HG03159 (cell line): ENCODE measurements around the gene TTPAL.

Experiments used
- ATAC-seq: cut with Tn5 transposase; IDR thresholded peaks from one replicate; pipeline ENCODE4 v1.9.1; 2021; ENCODE audit warnings: mild to moderate bottlenecking, moderate library complexity; ENCODE audit not compliant: unreplicated experiment

The TTPAL gene

DNA sequence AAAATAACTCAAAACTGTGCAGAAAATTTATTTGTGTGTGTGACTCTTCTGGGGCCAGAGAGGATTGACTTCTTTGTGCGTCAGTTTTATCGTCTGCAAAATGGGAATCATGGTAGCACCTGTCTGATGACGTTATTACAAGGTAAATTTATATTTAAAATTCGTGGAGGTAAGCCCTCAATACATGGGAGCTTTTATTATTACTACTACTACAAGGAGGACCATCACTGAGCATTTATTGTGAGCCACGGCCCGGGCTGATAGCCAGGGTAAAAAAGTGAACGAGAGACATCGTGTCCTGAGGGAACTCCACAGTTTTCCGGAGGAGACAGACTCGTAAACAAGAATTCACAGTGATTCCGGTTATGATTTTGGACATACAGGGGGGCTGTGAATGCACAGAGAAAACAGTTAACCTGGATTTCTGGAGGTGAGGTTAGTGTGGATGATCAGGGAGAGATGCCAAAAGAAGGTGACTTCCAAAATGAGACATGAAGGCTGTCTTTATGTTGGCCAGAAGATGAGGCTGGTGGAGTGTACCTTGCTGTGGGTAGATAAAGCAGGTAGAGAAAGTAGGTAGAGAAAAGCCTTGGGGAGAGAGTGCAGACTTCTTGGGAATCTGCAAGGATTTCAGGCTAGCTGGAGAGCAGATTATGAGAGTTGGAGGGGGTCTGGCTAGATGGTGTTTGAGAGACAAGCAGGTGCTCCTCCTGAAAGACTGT lies 56.7 kb downstream of the TTPAL start:
- ATAC-seq = no peak

DNA sequence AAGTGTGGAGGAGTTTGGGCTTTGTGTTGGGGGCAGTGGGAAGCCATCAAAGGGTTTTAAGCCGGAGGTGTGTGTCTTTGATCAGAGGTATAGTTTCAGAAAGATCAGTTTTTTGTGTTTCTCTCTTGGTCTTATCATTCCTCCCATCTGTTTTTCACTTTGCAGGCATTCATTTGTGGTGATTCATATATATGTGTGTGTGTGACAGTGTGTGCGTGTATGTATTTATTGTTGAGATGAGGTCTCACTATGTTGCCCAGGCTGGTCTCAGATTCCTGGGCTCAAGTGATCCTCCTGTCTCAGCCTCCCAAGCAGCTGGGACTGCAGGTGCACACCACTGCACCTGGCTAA lies 57.3 kb downstream of the TTPAL start:
- ATAC-seq = no peak

GRCh38 chr20:44533928-44534327 lies 58.3 kb downstream of the TTPAL start:
- ATAC-seq = no peak

DNA sequence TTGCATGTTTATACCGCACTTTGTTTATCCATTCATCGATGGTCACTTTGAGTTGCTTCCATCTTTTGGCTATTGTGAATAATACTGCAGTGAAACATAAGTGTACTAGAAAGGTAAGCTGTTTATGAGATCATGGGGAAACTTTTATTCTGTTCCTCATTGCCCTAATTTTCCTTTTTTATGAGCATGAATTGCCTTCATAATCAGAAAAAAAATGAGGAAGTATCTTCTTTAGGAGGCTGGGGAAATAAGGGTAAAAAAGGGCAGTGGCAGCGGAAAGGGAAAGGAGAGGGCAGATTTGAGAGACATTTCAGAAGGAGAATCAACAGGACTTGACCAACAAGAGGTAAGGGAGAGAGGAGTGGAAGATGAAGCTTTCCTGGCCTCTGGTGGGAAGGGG lies 60.5 kb downstream of the TTPAL start:
- ATAC-seq = no peak

- no peak for ATAC-seq
Measured at GRCh38 chr20:44537993-44538392, 62.3 kb downstream of the TTPAL start.

DNA sequence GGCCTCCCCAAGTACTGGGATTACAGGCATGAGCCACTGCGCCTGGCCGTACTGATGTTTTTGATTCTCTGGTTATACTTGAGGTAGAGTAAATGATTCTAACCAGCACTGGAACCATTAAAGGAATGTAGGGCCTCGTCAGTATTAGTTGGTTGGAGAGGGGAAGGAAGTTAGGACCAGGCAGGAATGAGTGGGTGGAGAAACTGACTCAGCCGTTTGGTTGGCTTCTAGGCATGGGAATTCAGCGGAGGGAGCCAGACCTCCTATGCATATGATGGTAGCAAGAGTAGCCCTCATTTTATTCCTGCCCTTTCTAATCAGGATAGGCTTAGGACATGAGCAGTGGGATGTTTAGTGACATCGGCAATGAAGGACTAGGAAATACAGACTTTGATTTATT lies 65.2 kb downstream of the TTPAL start:
- ATAC-seq = no peak

DNA sequence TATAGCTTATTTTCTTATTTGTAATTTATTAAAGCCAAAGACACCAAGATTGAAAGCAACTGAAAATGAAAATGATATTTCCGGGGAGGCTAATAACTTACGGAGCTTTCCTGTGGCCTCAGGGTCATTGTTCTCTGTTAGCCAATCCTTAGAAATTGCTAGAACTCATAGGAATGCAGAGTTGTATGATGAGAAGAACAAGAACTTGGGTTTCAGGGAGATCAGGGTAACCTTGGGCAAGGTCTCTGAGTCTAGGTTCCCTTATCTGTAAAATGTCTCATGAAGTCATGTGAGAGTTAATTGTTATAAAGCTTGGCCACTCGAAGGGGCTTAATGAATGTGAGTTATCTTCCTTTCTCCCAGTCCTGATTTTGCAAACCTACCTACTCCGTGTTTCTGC lies 66.3 kb downstream of the TTPAL start:
- no peak for ATAC-seq

DNA sequence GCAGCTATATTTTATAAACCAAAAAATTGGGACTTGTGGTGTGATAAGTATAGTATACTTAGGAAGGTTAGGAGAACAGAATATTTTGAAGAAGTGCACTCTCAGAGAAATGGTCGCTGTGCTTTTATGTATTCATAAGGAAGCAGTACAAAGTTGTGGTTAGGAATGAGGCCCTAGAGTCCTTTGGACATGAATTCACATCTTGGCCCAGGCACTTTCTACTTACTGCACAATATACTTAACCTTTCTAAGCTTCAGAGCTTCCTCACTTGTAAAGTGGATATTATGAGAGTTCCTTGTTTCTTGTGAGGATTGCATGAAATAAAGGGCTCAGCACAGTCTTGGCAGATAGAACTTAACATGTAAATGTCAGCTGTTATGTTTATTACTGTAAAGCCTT lies 67.2 kb downstream of the TTPAL start:
- no peak for ATAC-seq

DNA sequence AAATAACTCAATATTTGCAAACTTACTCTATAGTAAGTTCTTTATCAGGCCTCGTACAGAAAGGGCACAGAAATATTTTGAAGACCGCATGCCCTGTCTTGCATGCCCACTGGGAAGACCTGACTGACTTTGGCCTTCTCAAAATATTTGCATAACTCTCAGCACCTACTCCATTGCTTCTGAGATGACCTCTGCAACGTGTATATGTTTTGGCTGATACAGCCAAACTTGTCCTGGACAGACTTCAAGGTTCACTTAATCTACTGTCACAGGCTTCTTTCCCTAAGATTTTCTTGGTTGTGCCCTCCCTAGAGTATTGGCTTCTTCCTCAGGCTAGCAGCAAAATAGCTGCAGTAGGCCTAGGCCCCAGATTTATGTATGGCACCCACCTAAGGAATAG lies 67.7 kb downstream of the TTPAL start:
- no peak for ATAC-seq
